Upper lobe of right lung (tissue), 1 donor: ENCODE measurements around the gene SLC12A2. TPM values are rescaled to one million over a fixed set of nuclear protein-coding genes. Genes with fewer than 3 reads are reported as not detected.

Source experiments
- ATAC-seq: fragments of 200-7000 bp; cut with Tn5 transposase; one replicate; pipeline ENCODE4 v1.9.1; 2020; ENCODE audit warnings: mild to moderate bottlenecking, moderate library complexity
- DNase-seq: peaks from one replicate; pipeline ENCODE4 v3.0.0-alpha.2; 2020
- H3K27ac ChIP-seq: fragments of 200-600 bp; one replicate; pipeline ENCODE4 v1.8.0; 2022
- H3K27me3 ChIP-seq: fragments of 200-600 bp; one replicate; pipeline ENCODE4 v1.8.0; 2022; ENCODE audit warnings: mild to moderate bottlenecking
- H3K36me3 ChIP-seq: fragments of 200-600 bp; one replicate; pipeline ENCODE4 v1.8.0; 2022
- H3K4me1 ChIP-seq: fragments of 200-600 bp; one replicate; pipeline ENCODE4 v1.8.0; 2022
- H3K4me3 ChIP-seq: fragments of 200-600 bp; one replicate; pipeline ENCODE4 v1.8.0; 2022; ENCODE audit warnings: mild to moderate bottlenecking
- H3K9me3 ChIP-seq: fragments of 200-600 bp; one replicate; pipeline ENCODE4 v1.8.0; 2022
- CTCF ChIP-seq: fragments of 200-600 bp; IDR thresholded peaks from one replicate; pipeline ENCODE4 v1.8.0; 2022; ENCODE audit warnings: antibody characterized with exemption
- intact Hi-C: fragments of 100-400 bp; cut with DNase I; formaldehyde crosslinking; loops from one replicate; pipeline ENCODE4 v1.11.0; 2022
- long read RNA-seq: library from polyadenylated mRNA; unstranded; transcript quantifications from one replicate; pipeline ENCODE4 v2.0.0, GENCODE V29; 2021
- total RNA-seq: library from RNA; stranded (reverse); fragmentation: NEBNext Ultra II Directional; extraction: Animal tissue kit (Norgen Biotek cat#: 25700); gene quantifications from one replicate; pipeline ENCODE4 v1.2.1, GENCODE V29; 2021
- donor health status: DM: no; HTN: yes; CAD: no; lungs with severe emphysema.

SLC12A2 gene
- total RNA-seq, result 23.2 TPM
- long read RNA-seq, full-length matches to known transcripts, result 4 of 13 reads
- long read RNA-seq, partial matches to known transcripts, result 8 of 13 reads
- long read RNA-seq, other reads (novel, unspliced or antisense), result 1 of 13 reads

GRCh38 chr5:128083033-128083810, at the start of gene SLC12A2:
Gene SLC12A2, plus strand, starts transcription at chr5:128083766. Its CDS starts 189 bp downstream, at chr5:128083955.
- no peaks in the 10 kb centered on the region for H3K36me3 ChIP-seq
- peak; percentile 92 for ATAC-seq
- H3K27ac ChIP-seq, result peak within 1 kb of the TSS; percentile 94
- H3K27me3 ChIP-seq, result no peaks in the 10 kb centered on the region
- no peak for TF ChIP-seq CTCF
- intact Hi-C loops, result no loop called here
- H3K4me3 ChIP-seq, result peak within 1 kb of the TSS; percentile 85
- no peaks in the 10 kb centered on the region for H3K9me3 ChIP-seq
- DNase-seq, result peak; percentile 96
- peaks cover 17% of the 10 kb centered on the region for H3K4me1 ChIP-seq

DNA sequence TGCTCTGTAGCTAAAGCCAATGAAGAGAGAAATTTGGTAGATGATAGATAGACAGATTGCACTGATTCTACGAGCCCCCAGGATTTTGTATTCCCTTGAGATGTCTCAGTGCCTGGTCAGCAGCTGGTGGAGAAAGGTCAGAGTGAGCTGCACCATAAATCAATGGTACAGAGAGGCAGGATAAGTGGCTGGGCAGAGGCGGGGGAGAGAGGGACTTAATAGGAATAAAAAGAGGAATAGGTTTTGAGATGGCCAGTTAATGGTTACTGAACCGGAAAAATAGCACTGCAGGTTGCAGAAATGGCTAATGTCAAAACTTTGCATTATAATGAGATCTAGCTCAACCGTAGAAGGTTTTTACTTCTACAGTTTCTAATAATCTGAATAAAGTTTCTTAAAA, 47.9 kb upstream of the SLC12A2 start:
- Histone ChIP-seq H3K27ac (no peak overlapping the region), H3K4me1 (peaks cover 5% of the 10 kb centered on the region), H3K36me3 (no peaks in the 10 kb centered on the region), H3K9me3 (peaks cover 8% of the 10 kb centered on the region), H3K27me3 (no peaks in the 10 kb centered on the region), H3K4me3 (no peak overlapping the region)
- TF ChIP-seq CTCF, result no peak
- ATAC-seq (no peak), DNase-seq (no peak)
- intact Hi-C loops, result no loop called here

GRCh38 chr5:128036950-128037349, 46.6 kb upstream of the SLC12A2 start:
- H3K9me3 ChIP-seq, result peaks cover 8% of the 10 kb centered on the region
- H3K27me3 ChIP-seq, result no peaks in the 10 kb centered on the region
- TF ChIP-seq CTCF, result no peak
- H3K4me3 ChIP-seq, result no peak overlapping the region
- no peak for DNase-seq
- intact Hi-C loops, result no loop called here
- no peaks in the 10 kb centered on the region for H3K36me3 ChIP-seq
- H3K4me1 ChIP-seq, result peaks cover 5% of the 10 kb centered on the region
- no peak overlapping the region for H3K27ac ChIP-seq
- ATAC-seq, result no peak

- DNase-seq (no peak), ATAC-seq (no peak)
- Histone ChIP-seq H3K36me3 (no peaks in the 10 kb centered on the region), H3K4me3 (no peak overlapping the region), H3K27me3 (no peaks in the 10 kb centered on the region), H3K9me3 (no peaks in the 10 kb centered on the region), H3K27ac (no peak overlapping the region), H3K4me1 (peaks cover 5% of the 10 kb centered on the region)
- intact Hi-C loops, result no loop called here
- TF ChIP-seq CTCF, result no peak
These were observed 44.9 kb upstream of the SLC12A2 start for GRCh38 chr5:128038643-128039042.

GRCh38 chr5:128040927-128041326, 42.6 kb upstream of the SLC12A2 start:
- TF ChIP-seq CTCF, result no peak
- Histone ChIP-seq H3K27me3 (no peaks in the 10 kb centered on the region), H3K36me3 (no peaks in the 10 kb centered on the region), H3K27ac (no peak overlapping the region), H3K9me3 (no peaks in the 10 kb centered on the region), H3K4me3 (no peak overlapping the region), H3K4me1 (peaks cover 5% of the 10 kb centered on the region)
- ATAC-seq, result no peak
- DNase-seq, result no peak
- intact Hi-C loops, result no loop called here
